Inflammatory macrophage treated with lipopolysaccharide for 4 hours (primary cell): Measurements from ENCODE around the gene KRTAP17-1.

Experiments
- DNase-seq: peaks from one replicate; pipeline ENCODE4 v3.0.0-alpha.2; 2020

Gene KRTAP17-1

GRCh38 chr17:41332239-41332638 is 16.7 kb upstream of the KRTAP17-1 start:
- DNase-seq, result no peak

- no peak for DNase-seq
Measured at GRCh38 chr17:41331606-41332005, 16.1 kb upstream of the KRTAP17-1 start.

- peak; percentile 47 for DNase-seq
Measured at GRCh38 chr17:41329279-41329948, 13.9 kb upstream of the KRTAP17-1 start.

GRCh38 chr17:41328207-41328606 is 12.7 kb upstream of the KRTAP17-1 start:
- DNase-seq, result no peak

- DNase-seq, result no peak
Measured at GRCh38 chr17:41327411-41328120, 12.1 kb upstream of the KRTAP17-1 start.

- no peak for DNase-seq
Measured at GRCh38 chr17:41326173-41327145, 10.9 kb upstream of the KRTAP17-1 start.

GRCh38 chr17:41325611-41326010 is 10.1 kb upstream of the KRTAP17-1 start:
- DNase-seq, result no peak

GRCh38 chr17:41325126-41325525 is 9.6 kb upstream of the KRTAP17-1 start:
- DNase-seq, result no peak

- no peak for DNase-seq
Measured at GRCh38 chr17:41324180-41325075, 8.9 kb upstream of the KRTAP17-1 start.

- DNase-seq, result no peak
Measured at GRCh38 chr17:41322903-41323895, 7.7 kb upstream of the KRTAP17-1 start.

- peak; percentile 39 for DNase-seq
Measured at GRCh38 chr17:41322094-41322902, 6.8 kb upstream of the KRTAP17-1 start.

- peak; percentile 38 for DNase-seq
Measured at GRCh38 chr17:41318231-41318630, 2.7 kb upstream of the KRTAP17-1 start.

- DNase-seq, result no peak
Measured at GRCh38 chr17:41315814-41316445, 420 bp upstream of the KRTAP17-1 start.

GRCh38 chr17:41311111-41311510 is 4.4 kb downstream of the KRTAP17-1 start:
- no peak for DNase-seq

- DNase-seq, result no peak
Measured at GRCh38 chr17:41308918-41309359, 6.6 kb downstream of the KRTAP17-1 start, which contains the start of gene KRTAP16-1. Gene KRTAP16-1, minus strand, starts transcription at chr17:41309309. Its CDS starts 56 bp downstream, at chr17:41309253.

- DNase-seq, result no peak
Measured at GRCh38 chr17:41308251-41308917, 7.1 kb downstream of the KRTAP17-1 start.

- DNase-seq, result peak; percentile 18
Measured at GRCh38 chr17:41307647-41308046, 7.9 kb downstream of the KRTAP17-1 start.

- no peak for DNase-seq
Measured at GRCh38 chr17:41304091-41304490, 11.4 kb downstream of the KRTAP17-1 start.

- no peak for DNase-seq
Measured at GRCh38 chr17:41302981-41303380, 12.5 kb downstream of the KRTAP17-1 start.
